ENCODE data around the gene GCNT4. TPM values are rescaled to one million over a fixed set of nuclear protein-coding genes. Genes with fewer than 3 reads are reported as not detected.

Gene GCNT4
- total and polyA plus RNA-seq, 2 experiments from 2014 or later, result 0.18 to 0.23 TPM

DNA sequence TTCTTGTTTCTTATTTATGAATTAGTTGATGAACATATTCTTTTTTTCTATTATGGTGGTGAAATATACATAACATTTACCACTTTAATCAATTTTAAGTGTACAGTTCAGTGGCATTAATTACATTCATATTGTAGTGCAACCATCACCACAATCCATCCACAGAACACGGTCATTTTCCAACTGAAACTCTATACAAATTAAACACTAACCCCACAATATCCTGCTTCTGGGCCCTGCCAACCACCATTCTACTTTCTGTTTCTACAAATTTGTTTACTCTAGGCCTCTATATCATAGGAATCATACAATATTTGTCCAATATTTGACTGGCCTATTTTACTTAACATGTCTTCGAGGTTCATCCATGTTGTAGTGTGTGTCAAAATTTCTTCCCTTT, 7.3 kb downstream of the GCNT4 start:
- no peak for DNase-seq (ENCODE audit: low read depth in 1 of 2, low spot score in 1 of 2)
- no peaks in the 10 kb centered on the region for H3K9me3 ChIP-seq (ENCODE audit: low read depth)
- TF ChIP-seq, protein P1, sequence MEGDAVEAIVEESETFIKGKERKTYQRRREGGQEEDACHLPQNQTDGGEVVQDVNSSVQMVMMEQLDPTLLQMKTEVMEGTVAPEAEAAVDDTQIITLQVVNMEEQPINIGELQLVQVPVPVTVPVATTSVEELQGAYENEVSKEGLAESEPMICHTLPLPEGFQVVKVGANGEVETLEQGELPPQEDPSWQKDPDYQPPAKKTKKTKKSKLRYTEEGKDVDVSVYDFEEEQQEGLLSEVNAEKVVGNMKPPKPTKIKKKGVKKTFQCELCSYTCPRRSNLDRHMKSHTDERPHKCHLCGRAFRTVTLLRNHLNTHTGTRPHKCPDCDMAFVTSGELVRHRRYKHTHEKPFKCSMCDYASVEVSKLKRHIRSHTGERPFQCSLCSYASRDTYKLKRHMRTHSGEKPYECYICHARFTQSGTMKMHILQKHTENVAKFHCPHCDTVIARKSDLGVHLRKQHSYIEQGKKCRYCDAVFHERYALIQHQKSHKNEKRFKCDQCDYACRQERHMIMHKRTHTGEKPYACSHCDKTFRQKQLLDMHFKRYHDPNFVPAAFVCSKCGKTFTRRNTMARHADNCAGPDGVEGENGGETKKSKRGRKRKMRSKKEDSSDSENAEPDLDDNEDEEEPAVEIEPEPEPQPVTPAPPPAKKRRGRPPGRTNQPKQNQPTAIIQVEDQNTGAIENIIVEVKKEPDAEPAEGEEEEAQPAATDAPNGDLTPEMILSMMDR (IDR thresholded peaks at IDR 0.05; ENCODE audit: low read depth, low read length), result no peak
- peaks cover 12% of the 10 kb centered on the region for H3K4me1 ChIP-seq (ENCODE audit: low read depth)
- no peak overlapping the region for H3K4me3 ChIP-seq
- H3K27me3 ChIP-seq, result peaks cover 56% of the 10 kb centered on the region
- H3K27ac ChIP-seq, result no peak overlapping the region
- no peaks in the 10 kb centered on the region for H3K36me3 ChIP-seq

DNA sequence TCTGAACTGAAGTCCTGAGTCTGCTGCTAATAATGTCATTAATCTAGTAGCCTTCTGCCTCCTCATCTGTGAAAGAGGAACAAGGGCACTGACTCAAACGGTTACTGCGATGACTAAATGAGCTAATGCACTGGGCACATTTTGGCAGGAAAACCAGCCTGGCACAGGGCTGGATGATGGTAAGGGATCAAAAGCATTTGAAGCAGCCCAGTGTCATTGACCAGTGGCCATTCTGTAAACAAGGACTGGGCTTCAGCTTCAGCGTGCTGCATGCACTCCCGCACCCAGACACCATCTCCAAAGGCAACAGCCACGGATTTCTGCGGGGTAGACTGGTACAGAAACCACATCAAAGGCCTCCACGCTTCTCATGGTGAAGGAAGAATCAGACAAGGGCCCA, 8.0 kb downstream of the GCNT4 start:
- H3K27ac ChIP-seq, result no peak overlapping the region
- no peak for DNase-seq (ENCODE audit: low read depth in 1 of 2, low spot score in 1 of 2)
- TF ChIP-seq, protein P1 (IDR thresholded peaks at IDR 0.05; ENCODE audit: low read depth, low read length), result no peak

DNA sequence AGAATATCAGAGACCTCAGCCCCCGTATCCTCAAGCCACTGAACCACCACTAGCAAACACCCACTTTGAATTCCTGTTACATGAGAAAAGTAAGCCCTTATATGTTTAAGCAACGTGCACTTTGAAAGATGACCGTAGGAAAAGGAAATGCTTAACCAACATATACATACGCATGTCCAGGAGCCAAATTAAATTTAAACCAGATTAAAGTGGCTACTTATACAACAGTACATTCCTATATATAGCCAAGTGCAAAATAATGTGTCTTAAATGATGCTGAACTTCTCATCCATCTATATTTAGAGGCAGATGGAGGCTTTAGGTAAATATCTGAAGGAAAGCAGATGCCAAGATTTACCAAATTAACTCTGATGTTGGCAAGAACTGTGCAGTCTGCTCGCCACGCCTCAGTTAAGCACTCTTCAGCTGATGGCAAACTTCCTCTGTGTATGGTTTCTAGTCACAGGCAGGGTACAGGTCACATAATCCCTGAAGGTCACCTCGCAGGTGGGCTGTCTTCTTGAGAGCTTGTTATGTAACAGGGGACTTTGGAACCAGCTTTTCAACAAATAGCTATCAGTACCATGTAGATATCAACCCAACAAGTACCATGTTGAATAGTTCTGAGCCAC, 8.6 kb downstream of the GCNT4 start:
- H3K36me3 ChIP-seq, result no peaks in the 10 kb centered on the region
- TF ChIP-seq, protein P1 (IDR thresholded peaks at IDR 0.05; ENCODE audit: low read depth, low read length), result no peak

More for the DNA sequence above, 8.0 kb downstream of the GCNT4 start:
- Histone ChIP-seq H3K9me3 (ENCODE audit: low read depth) (no peaks in the 10 kb centered on the region), H3K4me3 (no peak overlapping the region), H3K36me3 (no peaks in the 10 kb centered on the region), H3K4me1 (ENCODE audit: low read depth) (peaks cover 12% of the 10 kb centered on the region), H3K27me3 (peaks cover 62% of the 10 kb centered on the region)

DNA sequence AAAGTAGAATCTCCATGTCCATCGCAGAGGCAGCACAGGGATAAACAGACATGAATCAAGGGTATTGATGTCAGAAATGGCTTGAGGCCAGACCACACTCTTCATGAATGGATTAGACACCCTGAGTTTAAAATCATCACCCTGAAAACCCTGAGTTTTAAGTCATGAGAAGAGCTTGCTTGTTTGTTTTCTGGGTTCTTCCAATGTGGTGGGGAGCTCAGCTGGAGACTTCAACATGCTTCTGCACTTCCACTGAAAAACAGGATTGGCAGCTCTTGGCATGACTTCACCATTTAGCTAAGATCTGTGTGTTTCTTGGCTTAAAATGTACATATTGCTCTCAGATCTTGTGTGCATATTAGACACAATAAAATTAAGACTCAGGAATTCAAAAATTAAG, 9.8 kb downstream of the GCNT4 start:
- TF ChIP-seq, protein P1 (IDR thresholded peaks at IDR 0.05; ENCODE audit: low read depth, low read length), result no peak
- DNase-seq (ENCODE audit: low read depth in 1 of 2, low spot score in 1 of 2), result no peak
- Histone ChIP-seq H3K4me1 (ENCODE audit: low read depth) (peaks cover 12% of the 10 kb centered on the region), H3K27me3 (peaks cover 50% of the 10 kb centered on the region), H3K36me3 (no peaks in the 10 kb centered on the region), H3K27ac (no peak overlapping the region), H3K4me3 (no peak overlapping the region), H3K9me3 (ENCODE audit: low read depth) (no peaks in the 10 kb centered on the region)

More for the DNA sequence above, 8.6 kb downstream of the GCNT4 start:
- H3K4me3 ChIP-seq, result no peak overlapping the region
- no peaks in the 10 kb centered on the region for H3K9me3 ChIP-seq (ENCODE audit: low read depth)
- peaks cover 12% of the 10 kb centered on the region for H3K4me1 ChIP-seq (ENCODE audit: low read depth)
- H3K27me3 ChIP-seq, result peaks cover 58% of the 10 kb centered on the region
- DNase-seq (ENCODE audit: low read depth in 1 of 2, low spot score in 1 of 2), result no peak
- no peak overlapping the region for H3K27ac ChIP-seq

DNA sequence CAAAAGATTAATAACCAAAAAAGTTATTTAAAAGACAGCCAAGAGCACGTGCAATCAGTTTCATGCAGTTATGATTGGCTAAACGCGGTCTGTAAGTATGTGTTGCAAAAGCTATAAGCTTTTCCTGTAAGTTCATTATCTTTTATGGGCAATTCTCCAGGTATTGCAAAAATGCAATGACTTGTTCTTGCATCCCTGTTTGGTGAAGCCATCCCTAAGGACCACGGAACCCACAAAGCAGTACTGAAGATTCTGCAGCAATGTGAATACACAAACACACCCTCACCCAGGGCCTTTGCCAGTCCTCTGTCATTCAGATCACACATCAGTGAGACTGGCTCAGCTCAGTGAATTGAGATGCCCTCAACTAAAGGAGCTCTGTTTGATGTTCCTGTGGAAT, 11.4 kb downstream of the GCNT4 start:
- peaks cover 55% of the 10 kb centered on the region for H3K27me3 ChIP-seq
- TF ChIP-seq, protein P1 (IDR thresholded peaks at IDR 0.05; ENCODE audit: low read depth, low read length), result no peak
- peaks cover under 1% of the 10 kb centered on the region for H3K4me1 ChIP-seq (ENCODE audit: low read depth)
- H3K36me3 ChIP-seq, result no peaks in the 10 kb centered on the region
- no peaks in the 10 kb centered on the region for H3K9me3 ChIP-seq (ENCODE audit: low read depth)
- H3K4me3 ChIP-seq, result no peak overlapping the region
- H3K27ac ChIP-seq, result no peak overlapping the region
- peak in 1 of 2 donors; percentile 92 for DNase-seq (ENCODE audit: low read depth in 1 of 2, low spot score in 1 of 2)
